SJSA1 (cell line): Measurements from ENCODE around the gene NR3C1. TPM values are rescaled to one million over a fixed set of nuclear protein-coding genes. Genes with fewer than 3 reads are reported as not detected.
A peak's percentile ranks its signal among the peaks of the same experiment; 100 is the strongest.

ENCODE experiments used
- DNase-seq, 2 experiments: peaks; one replicate each; pipeline ENCODE4 v3.0.0-alpha.2; 2015 to 2020; ENCODE audit warnings: low spot score in 2 of 2, low read depth in 1 of 2
- H3K27ac ChIP-seq: fragments of 250-450 bp; sonication (Bioruptor Pico); 2 replicates; pipeline ENCODE4 v1.5.1; 2020; ENCODE audit warnings: mild to moderate bottlenecking, moderate library complexity
- H3K27me3 ChIP-seq: fragments of 250-450 bp; sonication (Bioruptor Pico); replicated peaks from 2 replicates; pipeline ENCODE4 v1.5.1; 2020; ENCODE audit warnings: mild to moderate bottlenecking, moderate library complexity
- H3K36me3 ChIP-seq: fragments of 250-450 bp; sonication (Bioruptor Pico); 2 replicates; pipeline ENCODE4 v1.5.1; 2020; ENCODE audit warnings: mild to moderate bottlenecking
- H3K4me1 ChIP-seq: fragments of 250-450 bp; sonication (Bioruptor Pico); replicated peaks from 2 replicates; pipeline ENCODE4 v1.6.1; 2021; ENCODE audit warnings: mild to moderate bottlenecking
- H3K4me3 ChIP-seq: fragments of 250-450 bp; sonication (Bioruptor Pico); 2 replicates; pipeline ENCODE4 v1.5.1; 2020; ENCODE audit warnings: mild to moderate bottlenecking
- H3K9me3 ChIP-seq: fragments of 250-450 bp; sonication (Bioruptor Pico); replicated peaks from 2 replicates; pipeline ENCODE4 v1.5.1; 2020; ENCODE audit warnings: mild to moderate bottlenecking
- total RNA-seq: library from RNA; depleted of rRNA; stranded (reverse); fragments of >200 nt; shearing (Covaris generic); gene quantifications from 2 replicates; pipeline ENCODE4 v1.2.3, GENCODE V29; 2014

NR3C1 gene
- total RNA-seq, 1 experiment from 2014 or later: 86.5 TPM

DNA sequence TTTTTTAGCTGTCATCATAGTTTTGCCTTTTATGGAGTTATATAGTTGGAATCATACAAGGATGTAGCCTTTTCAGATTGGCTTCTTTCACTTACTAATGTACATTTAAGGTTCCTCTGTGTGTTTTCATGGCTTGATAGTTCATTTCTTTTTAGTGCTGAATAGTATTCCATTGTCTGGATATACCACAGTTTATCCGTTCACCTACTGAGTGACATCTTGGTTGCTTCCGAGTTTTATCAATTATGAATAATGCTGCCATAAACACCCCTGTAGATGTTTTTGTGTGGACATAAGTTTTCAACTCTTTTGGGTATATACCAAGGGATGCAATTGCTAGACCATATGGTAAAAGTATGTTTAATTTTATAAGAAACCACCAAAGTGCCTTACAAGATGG lies 136.3 kb downstream of the NR3C1 start:
- Histone ChIP-seq H3K27me3 (no peaks in the 10 kb centered on the region), H3K4me1 (peaks cover 6% of the 10 kb centered on the region), H3K9me3 (peaks cover 3% of the 10 kb centered on the region; the same call in 1 of the 2 replicates), H3K36me3 (no peaks in the 10 kb centered on the region), H3K27ac (no peak overlapping the region), H3K4me3 (no peak overlapping the region)
- DNase-seq: no peak

DNA sequence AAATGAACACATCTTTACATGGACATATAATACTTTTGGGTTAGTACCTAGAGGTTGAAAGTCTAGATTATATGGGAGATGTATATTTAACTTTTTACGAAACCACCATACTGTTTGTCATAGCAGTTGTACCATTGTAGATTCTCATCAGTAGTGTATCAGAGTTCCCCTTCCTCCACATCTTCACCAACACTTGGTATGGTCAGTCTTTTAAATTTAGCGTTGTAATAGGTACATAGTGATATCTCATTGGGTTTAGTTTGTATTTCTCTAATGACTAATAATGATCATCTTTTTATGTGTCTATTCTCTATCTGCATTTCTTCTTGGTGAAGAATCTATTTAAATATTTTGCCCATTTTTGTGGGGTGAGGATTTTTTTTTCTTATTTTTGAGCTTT lies 137.5 kb downstream of the NR3C1 start:
- Histone ChIP-seq H3K9me3 (peaks cover 6% of the 10 kb centered on the region; the same call in 1 of the 2 replicates), H3K27ac (no peak overlapping the region), H3K4me1 (peaks cover 16% of the 10 kb centered on the region), H3K4me3 (no peak overlapping the region), H3K36me3 (no peaks in the 10 kb centered on the region), H3K27me3 (no peaks in the 10 kb centered on the region)
- no peak for DNase-seq

DNA sequence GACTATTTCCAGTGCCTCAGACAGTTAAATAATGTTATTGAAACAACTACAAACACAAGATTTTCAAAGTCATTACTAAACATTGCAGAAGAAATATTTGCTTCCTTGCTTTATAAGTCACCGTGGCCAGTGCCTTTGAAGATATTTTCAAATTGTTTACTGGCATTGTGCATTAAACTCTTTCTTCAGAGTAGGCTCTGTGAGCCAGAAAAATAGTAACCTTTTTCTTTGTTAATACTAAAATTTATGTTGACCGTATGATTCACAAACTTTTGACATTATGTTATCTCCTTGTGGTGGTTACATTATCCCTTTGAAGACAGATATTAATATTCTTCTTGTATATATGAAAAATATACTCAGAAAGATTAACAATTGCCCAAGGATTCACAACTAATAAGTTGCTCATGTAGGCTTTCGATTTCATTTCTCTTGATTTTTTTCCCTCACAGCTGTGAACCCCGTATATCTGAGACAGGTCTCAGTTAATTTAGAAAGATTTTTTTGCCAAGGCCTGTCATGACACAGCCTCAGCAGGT lies 140.1 kb downstream of the NR3C1 start:
- Histone ChIP-seq H3K4me3 (no peak overlapping the region), H3K9me3 (peaks cover 6% of the 10 kb centered on the region; the same call in 1 of the 2 replicates), H3K27me3 (no peaks in the 10 kb centered on the region), H3K36me3 (no peaks in the 10 kb centered on the region), H3K27ac (peak overlapping the region; percentile 73), H3K4me1 (peaks cover 19% of the 10 kb centered on the region)
- no peak for DNase-seq

DNA sequence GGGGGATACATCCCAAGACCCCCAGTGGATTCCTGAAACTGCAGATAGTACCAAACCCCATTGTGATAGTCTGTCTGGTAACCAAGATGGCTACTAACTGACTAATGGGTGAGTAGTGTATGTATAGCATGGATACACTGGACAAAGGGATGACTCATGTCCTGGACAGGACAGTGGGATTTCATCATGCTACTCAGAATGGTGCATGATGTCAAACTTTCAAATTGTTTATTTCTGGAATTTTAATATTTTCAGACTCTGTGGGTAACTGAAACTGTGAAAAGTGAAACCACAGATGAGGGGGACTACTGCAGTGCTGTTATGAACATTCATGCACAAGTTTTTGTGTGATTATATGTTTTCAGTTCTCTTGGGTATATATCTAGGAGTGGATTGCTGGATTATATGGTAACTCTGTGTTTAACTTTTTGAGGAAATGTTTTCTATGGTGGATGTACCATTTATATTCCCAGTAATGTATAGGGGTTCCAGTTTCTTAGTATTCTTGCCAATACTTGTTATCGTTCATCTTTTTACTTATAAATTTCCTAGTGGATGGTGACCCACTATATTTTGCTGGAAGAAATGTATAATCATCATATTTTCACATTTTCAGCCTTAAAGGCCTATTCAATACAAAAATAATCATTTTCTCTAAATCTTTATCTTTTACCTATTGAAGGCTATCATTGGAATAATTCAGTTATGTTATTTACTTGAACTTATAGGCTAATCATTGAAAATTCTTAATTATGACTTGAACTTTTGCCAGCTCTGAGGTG lies 140.9 kb downstream of the NR3C1 start:
- peaks cover 21% of the 10 kb centered on the region for H3K4me1 ChIP-seq
- peak in 1 of 2 experiments; percentile 71 for DNase-seq
- no peak overlapping the region for H3K4me3 ChIP-seq
- peak overlapping the region; percentile 73 for H3K27ac ChIP-seq
- no peaks in the 10 kb centered on the region for H3K36me3 ChIP-seq
- no peaks in the 10 kb centered on the region for H3K27me3 ChIP-seq
- H3K9me3 ChIP-seq: peaks cover 6% of the 10 kb centered on the region; the same call in 1 of the 2 replicates

DNA sequence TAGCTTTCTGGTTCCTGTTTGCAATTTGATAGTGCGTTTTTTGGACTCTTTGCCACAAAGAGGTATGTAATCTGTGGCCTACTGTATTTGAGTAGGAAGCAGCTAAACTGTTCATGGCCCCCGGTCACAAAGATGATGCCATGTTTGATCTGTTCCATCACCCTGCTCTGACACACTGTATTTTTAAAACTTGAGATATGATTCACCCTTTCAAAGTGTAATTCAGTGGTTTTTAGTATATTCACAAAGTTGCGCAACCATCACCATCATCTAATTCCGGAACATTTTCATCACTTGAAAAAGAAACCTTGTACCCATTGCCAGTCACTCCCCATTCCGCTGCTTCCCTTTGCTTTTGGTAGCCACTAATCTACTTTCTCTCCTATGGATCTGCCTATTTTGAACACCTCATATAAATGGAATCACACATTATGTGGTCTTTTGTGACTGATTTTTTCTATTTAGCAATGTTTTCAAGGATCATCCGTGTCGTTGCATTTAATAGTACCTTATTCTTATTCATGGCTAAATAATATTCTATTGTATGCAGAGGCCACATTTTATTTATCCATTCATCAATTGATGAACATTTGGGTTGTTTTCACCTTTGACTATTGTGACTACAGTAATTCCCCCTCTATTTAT lies 141.6 kb downstream of the NR3C1 start:
- peaks cover 6% of the 10 kb centered on the region; the same call in 1 of the 2 replicates for H3K9me3 ChIP-seq
- peak overlapping the region; percentile 73 for H3K27ac ChIP-seq
- no peaks in the 10 kb centered on the region for H3K27me3 ChIP-seq
- DNase-seq: no peak
- H3K36me3 ChIP-seq: no peaks in the 10 kb centered on the region
- H3K4me3 ChIP-seq: no peak overlapping the region
- peaks cover 21% of the 10 kb centered on the region for H3K4me1 ChIP-seq

DNA sequence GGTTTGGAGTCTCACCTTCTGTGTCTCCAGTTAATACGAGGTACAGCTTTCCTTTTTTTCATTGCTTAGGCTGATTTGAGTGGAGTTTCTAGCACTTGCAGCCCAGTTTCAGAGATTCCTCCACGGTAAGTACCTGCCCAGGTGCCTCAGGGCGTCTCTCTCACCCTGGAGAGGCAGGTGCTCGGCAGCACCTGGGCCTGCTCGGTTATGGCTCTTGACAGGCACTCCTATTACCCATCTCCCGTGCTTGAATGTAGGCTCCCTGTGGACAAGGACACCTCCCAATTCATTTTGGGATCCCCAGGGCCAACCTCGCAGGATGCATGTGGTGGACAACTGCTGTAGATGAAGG lies 144.3 kb downstream of the NR3C1 start:
- no peak overlapping the region for H3K27ac ChIP-seq
- H3K4me1 ChIP-seq: peaks cover 21% of the 10 kb centered on the region
- H3K9me3 ChIP-seq: peaks cover 6% of the 10 kb centered on the region; the same call in 1 of the 2 replicates
- no peak overlapping the region for H3K4me3 ChIP-seq
- H3K36me3 ChIP-seq: no peaks in the 10 kb centered on the region
- H3K27me3 ChIP-seq: no peaks in the 10 kb centered on the region
- DNase-seq: no peak

DNA sequence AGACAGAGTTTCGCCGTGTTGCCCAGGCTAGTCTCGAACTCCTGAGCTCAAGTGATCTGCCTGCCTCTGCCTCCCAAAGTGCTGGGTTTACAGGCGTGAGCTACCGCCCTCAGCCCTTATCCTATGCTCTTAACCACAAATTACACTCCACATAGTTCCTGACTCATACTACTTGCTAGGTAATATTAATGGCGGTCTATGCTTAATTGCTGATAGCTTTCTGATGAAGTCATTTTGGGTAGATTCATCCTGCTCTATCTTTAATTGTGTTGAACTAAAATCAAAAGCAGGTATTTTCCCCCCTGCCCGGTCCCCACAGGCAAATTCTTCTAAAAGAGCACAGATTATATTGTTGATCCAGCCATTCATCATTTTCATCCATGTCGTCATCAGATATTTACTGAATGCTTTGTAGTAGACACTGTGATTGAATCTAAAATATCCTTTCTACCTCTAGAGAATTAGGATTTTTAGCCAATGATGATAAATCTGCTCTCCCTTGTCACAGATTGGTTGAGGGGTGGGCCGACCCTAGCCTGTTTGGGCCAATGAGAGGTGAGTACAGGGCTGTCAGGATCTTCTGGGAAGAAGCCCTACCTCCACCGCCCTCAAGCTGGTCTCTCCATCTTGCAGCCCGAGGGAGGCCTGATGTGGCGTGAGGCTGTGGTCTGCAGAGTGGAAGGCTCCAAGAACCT lies 144.8 kb downstream of the NR3C1 start:
- no peak overlapping the region for H3K4me3 ChIP-seq
- no peak overlapping the region for H3K27ac ChIP-seq
- no peaks in the 10 kb centered on the region for H3K36me3 ChIP-seq
- peak in 1 of 2 experiments; percentile 33 for DNase-seq
- peaks cover 21% of the 10 kb centered on the region for H3K4me1 ChIP-seq
- no peaks in the 10 kb centered on the region for H3K27me3 ChIP-seq
- peaks cover 6% of the 10 kb centered on the region; the same call in 1 of the 2 replicates for H3K9me3 ChIP-seq

DNA sequence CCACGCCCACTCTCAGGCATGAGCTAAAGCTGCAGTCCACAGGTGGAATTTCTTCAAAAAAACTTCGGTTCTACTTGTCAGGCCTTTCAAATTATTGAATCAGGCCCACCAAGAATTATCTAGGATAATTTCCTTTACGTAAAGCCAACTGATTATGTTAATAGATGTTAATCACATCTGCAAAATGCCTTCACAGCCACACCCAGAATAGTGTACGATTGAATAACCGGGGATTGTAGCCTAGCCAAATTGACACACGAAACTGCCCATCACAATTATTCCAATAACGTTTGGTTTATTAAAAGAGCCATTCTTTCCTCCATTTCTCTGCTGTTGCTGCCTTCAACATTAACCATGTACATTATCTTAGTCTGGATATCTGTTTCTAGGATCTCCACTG lies 148.7 kb downstream of the NR3C1 start:
- no peak for DNase-seq
- no peaks in the 10 kb centered on the region for H3K36me3 ChIP-seq
- no peaks in the 10 kb centered on the region for H3K27me3 ChIP-seq
- no peaks in the 10 kb centered on the region for H3K9me3 ChIP-seq
- H3K4me1 ChIP-seq: peaks cover 7% of the 10 kb centered on the region
- no peak overlapping the region for H3K4me3 ChIP-seq
- no peak overlapping the region for H3K27ac ChIP-seq

DNA sequence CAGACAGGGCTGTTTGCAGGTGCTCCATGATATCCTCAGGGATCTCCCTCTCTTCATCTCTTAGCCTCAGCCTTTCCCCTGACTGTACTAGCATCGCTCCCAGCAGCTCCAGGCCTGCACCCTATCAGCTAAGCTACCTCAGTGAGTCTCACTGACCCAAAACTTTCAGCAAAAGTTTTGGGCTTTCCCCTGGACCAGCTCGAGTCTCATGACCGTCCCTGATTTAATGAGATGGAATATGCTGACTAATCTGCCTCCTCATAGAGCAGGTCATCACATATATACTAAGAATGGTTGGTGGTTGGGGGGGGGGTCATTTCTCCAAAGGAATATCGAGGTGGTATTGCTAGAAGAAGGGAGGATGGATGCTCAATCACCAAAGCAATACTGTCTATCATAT lies 151.5 kb downstream of the NR3C1 start:
- H3K27ac ChIP-seq: no peak overlapping the region
- no peaks in the 10 kb centered on the region for H3K36me3 ChIP-seq
- H3K27me3 ChIP-seq: no peaks in the 10 kb centered on the region
- no peak for DNase-seq
- no peak overlapping the region for H3K4me3 ChIP-seq
- H3K9me3 ChIP-seq: no peaks in the 10 kb centered on the region
- H3K4me1 ChIP-seq: peaks cover 20% of the 10 kb centered on the region

DNA sequence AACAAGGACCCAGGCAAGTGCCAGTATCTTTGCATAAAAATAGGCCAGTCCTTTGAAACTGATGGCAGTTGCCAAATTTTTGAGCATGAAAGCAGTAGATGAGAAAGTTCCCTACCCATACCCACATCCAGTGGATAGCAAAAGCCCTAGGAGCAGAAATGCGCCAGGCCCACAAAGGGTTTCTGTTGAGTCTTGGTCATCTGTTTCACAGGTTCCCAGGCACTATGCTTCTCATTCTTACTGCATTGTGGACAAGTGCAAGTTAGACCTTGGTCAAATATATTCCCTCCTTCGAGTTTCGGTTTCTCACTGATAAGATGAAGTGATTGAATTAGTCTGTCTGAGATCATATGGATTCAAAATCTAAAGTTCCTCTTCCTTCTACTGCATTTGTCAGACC lies 152.3 kb downstream of the NR3C1 start:
- Histone ChIP-seq H3K9me3 (no peaks in the 10 kb centered on the region), H3K4me1 (peaks cover 24% of the 10 kb centered on the region), H3K4me3 (no peak overlapping the region)

DNA sequence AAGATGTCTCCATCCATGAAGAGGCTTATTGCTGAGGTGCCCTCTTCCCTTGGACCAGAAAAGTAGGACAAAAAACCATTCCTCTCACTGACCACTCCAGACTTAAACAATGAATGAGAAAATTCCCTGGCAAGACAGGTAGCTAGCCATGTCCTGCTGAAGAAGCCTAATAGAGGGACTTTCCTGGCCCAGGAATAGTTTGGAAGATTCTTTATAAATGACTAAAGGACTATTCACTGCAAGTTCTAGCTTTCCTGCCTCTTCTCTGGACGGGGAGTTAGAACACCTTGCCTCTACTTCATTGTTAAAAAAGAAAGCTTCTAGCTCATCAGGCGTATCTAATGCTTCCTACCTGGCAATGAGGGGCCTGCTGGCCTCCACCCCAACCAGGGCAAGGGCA lies 153.6 kb downstream of the NR3C1 start:
- peaks cover 38% of the 10 kb centered on the region for H3K4me1 ChIP-seq
- no peak for DNase-seq
- H3K36me3 ChIP-seq: no peaks in the 10 kb centered on the region
- no peak overlapping the region for H3K4me3 ChIP-seq
- no peaks in the 10 kb centered on the region for H3K9me3 ChIP-seq
- no peak overlapping the region for H3K27ac ChIP-seq
- no peaks in the 10 kb centered on the region for H3K27me3 ChIP-seq

More for the DNA sequence above, 152.3 kb downstream of the NR3C1 start:
- DNase-seq: no peak
- Histone ChIP-seq H3K36me3 (no peaks in the 10 kb centered on the region), H3K27ac (no peak overlapping the region), H3K27me3 (no peaks in the 10 kb centered on the region)

DNA sequence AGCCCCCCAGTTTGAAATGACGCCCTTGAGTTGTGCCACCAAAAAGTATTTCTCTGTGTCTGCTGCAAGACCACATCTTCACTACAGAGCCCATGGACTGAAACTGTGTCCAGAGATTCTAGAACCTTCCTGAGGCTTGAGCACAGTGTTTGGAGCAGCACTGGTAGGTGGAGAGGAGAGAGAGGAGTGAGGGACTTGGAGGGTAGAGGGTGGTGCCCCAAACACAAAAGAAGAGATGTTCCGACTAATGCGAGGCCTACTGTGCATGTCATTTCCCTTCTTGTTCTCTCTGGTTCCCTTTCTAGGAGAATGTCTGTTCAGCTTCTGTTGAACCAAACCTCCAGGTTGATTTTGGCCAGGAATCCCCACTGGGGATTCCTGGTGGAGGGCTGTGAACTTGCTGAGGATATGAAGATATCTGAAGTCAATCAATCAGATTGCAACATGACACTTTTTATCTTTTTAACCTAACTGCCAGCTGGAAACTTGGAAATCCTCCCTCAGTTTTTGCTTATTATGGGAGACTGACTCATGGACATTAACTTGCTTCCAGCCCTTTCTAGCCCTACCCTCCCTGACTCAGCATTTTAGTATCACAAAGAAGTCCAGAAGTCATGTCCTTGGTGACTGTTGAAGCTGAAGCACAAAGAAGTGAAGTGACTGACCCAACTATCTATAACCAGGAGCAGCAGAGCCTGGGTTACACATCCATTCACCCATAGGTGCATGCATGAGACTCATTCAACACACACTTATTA lies 154.5 kb downstream of the NR3C1 start:
- DNase-seq: peak; percentile 47 to 55
- peak overlapping the region; percentile 25 for H3K27ac ChIP-seq
- peaks cover 46% of the 10 kb centered on the region for H3K4me1 ChIP-seq
- H3K4me3 ChIP-seq: no peak overlapping the region
- H3K27me3 ChIP-seq: no peaks in the 10 kb centered on the region
- no peaks in the 10 kb centered on the region for H3K36me3 ChIP-seq
- H3K9me3 ChIP-seq: no peaks in the 10 kb centered on the region

DNA sequence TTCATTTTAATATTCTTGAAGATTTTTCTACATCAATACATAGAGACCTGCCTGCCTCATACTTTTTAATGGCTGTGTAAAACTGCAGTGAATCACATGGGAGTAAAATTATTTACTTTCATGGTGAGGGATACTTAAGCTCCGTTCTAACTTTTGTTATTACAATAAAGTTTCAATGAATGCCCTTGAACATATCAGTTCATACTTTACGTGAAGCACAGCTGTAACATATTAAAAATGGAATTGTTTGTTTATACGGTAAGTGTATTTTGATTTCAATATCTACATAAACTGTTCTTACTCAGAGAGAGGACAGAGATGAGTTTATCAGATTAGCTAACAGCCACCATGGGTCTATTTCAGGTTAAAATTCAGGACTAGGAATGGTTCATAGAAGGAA lies 155.1 kb downstream of the NR3C1 start:
- Histone ChIP-seq H3K9me3 (no peaks in the 10 kb centered on the region), H3K4me1 (peaks cover 51% of the 10 kb centered on the region), H3K4me3 (no peak overlapping the region), H3K36me3 (no peaks in the 10 kb centered on the region), H3K27ac (no peak overlapping the region), H3K27me3 (no peaks in the 10 kb centered on the region)
- no peak for DNase-seq
